ENCODE results near the gene KCNC2.

The KCNC2 gene

DNA sequence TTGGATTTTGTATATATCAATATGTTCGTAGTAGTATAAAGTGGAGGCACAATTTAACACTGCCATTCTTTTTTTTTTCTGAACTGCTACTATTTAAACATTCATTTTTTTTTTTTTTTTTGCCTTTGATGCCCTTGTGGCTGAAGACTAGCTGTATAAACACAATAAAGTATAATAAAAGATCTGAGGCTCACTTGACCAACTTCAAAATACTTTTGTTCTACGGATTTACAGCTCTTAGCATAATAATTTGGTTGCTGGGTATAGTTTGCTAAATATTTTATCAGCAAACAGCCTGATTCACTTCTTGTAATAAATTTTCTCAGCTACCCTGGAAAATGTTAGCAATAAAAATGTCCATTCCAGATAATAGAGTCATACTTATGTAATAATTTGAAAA, 128.3 kb downstream of the KCNC2 start:
- TF ChIP-seq ZFX (IDR thresholded peaks at IDR 0.05; ENCODE audit: borderline replicate concordance): no peak
- TF ChIP-seq, protein P1, sequence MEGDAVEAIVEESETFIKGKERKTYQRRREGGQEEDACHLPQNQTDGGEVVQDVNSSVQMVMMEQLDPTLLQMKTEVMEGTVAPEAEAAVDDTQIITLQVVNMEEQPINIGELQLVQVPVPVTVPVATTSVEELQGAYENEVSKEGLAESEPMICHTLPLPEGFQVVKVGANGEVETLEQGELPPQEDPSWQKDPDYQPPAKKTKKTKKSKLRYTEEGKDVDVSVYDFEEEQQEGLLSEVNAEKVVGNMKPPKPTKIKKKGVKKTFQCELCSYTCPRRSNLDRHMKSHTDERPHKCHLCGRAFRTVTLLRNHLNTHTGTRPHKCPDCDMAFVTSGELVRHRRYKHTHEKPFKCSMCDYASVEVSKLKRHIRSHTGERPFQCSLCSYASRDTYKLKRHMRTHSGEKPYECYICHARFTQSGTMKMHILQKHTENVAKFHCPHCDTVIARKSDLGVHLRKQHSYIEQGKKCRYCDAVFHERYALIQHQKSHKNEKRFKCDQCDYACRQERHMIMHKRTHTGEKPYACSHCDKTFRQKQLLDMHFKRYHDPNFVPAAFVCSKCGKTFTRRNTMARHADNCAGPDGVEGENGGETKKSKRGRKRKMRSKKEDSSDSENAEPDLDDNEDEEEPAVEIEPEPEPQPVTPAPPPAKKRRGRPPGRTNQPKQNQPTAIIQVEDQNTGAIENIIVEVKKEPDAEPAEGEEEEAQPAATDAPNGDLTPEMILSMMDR (IDR thresholded peaks at IDR 0.05): no peak

DNA sequence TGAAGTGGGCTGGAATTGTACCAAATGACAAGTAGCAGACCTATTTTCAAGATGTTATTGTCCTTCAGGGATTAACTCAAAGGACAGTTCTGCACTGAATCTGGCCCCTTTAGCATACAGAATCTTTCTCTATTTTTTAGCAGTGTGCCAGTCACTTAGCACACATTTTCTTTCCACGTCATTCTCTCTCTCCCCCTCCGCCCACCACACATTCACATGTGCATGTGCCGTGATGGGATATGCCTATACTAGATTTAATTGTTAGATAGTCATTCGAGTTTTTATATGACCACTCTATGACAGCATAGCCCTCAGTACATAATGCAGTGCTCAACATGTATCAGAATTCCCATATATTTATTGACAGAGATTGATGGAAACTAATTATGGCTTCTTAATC, 129.1 kb downstream of the KCNC2 start:
- TF ChIP-seq, protein P1 (IDR thresholded peaks at IDR 0.05): no peak
- TF ChIP-seq ZFX (IDR thresholded peaks at IDR 0.05; ENCODE audit: borderline replicate concordance): no peak

More for the DNA sequence above, 128.3 kb downstream of the KCNC2 start:
- H3K27ac ChIP-seq: no peak overlapping the region

DNA sequence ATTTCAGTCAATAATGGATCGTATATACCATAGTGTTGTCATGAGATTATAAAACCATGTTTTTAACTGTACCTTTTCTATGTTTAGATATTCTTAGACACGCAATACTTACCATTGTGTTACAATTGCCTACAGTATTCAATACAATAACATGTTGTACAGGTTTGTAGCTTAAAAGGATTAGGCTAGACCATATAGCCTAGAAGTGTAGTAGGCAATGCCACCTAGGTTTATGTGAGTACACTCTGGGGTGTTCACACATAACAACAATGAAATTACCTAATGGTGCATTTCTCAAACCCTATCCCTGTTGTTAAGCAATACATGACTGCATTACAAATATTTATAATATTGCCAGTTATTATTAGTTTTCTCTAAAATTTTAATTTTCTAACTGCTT, 144.2 kb downstream of the KCNC2 start:
- no peak for TF ChIP-seq ZFX (IDR thresholded peaks at IDR 0.05; ENCODE audit: borderline replicate concordance)
- TF ChIP-seq, protein P1 (IDR thresholded peaks at IDR 0.05): no peak
- no peak overlapping the region for H3K27ac ChIP-seq

More for the DNA sequence above, 129.1 kb downstream of the KCNC2 start:
- H3K27ac ChIP-seq: no peak overlapping the region

DNA sequence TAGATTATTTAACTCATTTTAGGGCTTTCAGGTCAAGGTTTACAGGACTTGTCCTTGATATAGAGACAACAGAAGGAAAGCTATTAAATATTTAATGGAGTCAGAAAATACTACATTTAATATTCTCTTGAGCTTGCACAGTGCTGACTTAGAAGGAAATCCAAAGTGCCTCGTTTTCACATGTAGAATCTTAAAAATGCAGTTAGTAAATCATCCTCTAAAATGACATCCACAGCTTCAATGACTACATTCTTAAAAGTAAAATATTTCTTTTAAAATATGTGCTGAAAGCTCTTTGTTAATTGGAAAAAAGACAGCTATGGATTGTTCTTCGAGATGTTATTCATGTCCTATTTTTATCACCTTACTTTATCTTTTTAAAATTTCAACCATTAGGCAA, 146.9 kb downstream of the KCNC2 start:
- TF ChIP-seq, protein P1 (IDR thresholded peaks at IDR 0.05): no peak
- no peak for TF ChIP-seq ZFX (IDR thresholded peaks at IDR 0.05; ENCODE audit: borderline replicate concordance)
- no peak overlapping the region for H3K27ac ChIP-seq

DNA sequence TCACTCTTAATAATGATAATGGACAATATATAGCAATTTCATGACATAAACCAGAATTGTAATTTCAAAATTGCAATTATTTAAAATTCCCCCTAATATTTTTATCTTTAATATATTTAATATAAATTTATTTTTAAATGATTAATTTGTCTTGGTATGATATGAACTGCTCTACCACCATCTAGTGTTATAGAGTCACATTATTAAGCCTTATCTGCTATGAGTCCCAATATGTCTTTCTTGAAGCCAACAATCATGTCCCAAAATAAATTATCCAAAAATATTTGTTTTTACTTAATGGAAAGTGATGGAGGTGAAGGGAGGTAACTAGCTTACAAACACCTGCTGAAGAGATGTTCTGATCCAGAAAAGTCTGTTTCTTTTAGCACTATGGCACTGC, 151.4 kb downstream of the KCNC2 start:
- TF ChIP-seq, protein P1 (IDR thresholded peaks at IDR 0.05): no peak
- no peak for TF ChIP-seq ZFX (IDR thresholded peaks at IDR 0.05; ENCODE audit: borderline replicate concordance)
- no peak overlapping the region for H3K27ac ChIP-seq

DNA sequence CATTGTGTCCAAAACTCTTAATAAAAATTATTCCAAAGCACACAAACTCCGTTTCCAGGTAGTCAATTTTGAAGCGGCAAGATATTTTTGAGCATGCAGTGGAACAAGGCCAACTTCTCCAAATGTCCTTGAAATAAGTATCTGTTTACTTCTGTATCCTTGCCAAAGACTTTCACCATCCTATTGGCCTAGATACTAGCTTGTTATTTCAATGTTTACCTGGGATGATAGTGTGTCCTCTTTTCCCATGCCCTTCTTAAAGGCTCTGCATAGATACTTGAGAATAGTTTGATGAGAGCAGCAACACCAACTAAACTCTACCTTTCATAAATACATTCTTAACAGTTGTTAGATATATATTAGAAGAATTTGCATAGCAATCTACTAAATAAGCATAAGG, 160.9 kb downstream of the KCNC2 start:
- peak overlapping the region; percentile 0; the same call in 1 of the 2 replicates for H3K27ac ChIP-seq
- TF ChIP-seq, protein P1 (IDR thresholded peaks at IDR 0.05): no peak
- no peak for TF ChIP-seq ZFX (IDR thresholded peaks at IDR 0.05; ENCODE audit: borderline replicate concordance)

DNA sequence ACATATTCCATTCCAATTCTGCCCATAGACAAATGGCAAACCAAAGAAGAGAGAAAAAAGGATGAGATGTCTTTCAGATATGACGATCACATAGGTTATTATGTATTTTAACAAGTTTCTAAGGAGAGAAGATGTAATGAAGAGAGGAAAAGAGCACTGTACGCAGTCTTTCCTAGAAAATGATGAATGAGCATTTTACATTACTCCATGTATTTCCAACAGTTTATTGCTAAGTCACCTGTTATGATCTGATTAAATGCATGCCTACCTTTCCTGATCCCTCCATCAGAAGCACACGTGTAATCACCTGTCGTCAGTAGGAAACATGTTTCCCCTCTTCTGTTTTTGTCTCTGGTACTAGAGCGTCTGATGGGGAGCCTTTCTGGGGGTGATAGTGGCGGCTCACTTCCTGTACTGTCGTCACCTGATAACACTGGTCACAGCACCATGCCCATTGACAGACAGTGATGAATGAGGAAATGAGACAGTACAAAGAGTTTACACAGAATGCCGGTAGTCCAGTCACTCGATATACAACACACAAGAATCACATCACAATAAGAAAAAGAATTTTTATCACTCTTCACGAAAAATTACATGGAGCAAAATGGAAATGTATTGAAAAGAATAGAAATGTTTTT, 161.6 kb downstream of the KCNC2 start:
- TF ChIP-seq, protein P1 (IDR thresholded peaks at IDR 0.05): no peak

More for the DNA sequence above, 161.6 kb downstream of the KCNC2 start:
- H3K27ac ChIP-seq: peak overlapping the region; percentile 0; the same call in 1 of the 2 replicates
